Stomach (tissue), 4 donors: ENCODE results near the gene TSGA10IP.
"Not testable (repeated sequence)": the region's sequence is repeated elsewhere in the genome, so short reads cannot be mapped to it uniquely, and the experiment has no call there.

Experiments
- CTCF ChIP-seq, 7 experiments: fragments of 450-650 bp in 4 of 7; fragments of 200-600 bp in 3 of 7; sonication (generic) in 3 of 7; IDR thresholded peaks; one replicate each; pipeline ENCODE4 v1.5.1; 2016 to 2019; ENCODE audit warnings: antibody characterized with exemption in 7 of 7, control low read depth in 2 of 7, mild to moderate bottlenecking in 1 of 7
- EP300 ChIP-seq: sonication (generic); formaldehyde crosslinking; IDR thresholded peaks from one replicate; pipeline ENCODE4 v1.6.1; 2017; ENCODE audit warnings: antibody characterized with exemption
- POLR2A ChIP-seq, 4 donors: fragments of 450-650 bp; IDR thresholded peaks; one replicate each; pipeline ENCODE4 v1.6.1; 2016; ENCODE audit warnings: antibody characterized with exemption in 4 of 4, control low read depth in 2 of 4, mild to moderate bottlenecking in 1 of 4, moderate library complexity in 1 of 4
- POLR2AphosphoS5 ChIP-seq, 3 donors: sonication (generic); formaldehyde crosslinking; IDR thresholded peaks; one replicate each; pipeline ENCODE4 v1.6.1; 2016; ENCODE audit warnings: antibody characterized with exemption in 3 of 3

- not testable (repeated sequence) for TF ChIP-seq CTCF (IDR thresholded peaks at IDR 0.05); POLR2A (IDR thresholded peaks at IDR 0.05); EP300; POLR2AphosphoS5 (IDR thresholded peaks at IDR 0.05)
Measured at GRCh38 chr11:65951641-65952040, 6.4 kb downstream of the TSGA10IP start.
